ENCODE measurements around the gene VPS16. TPM values are rescaled to one million over a fixed set of nuclear protein-coding genes. Genes with fewer than 3 reads are reported as not detected.

The VPS16 gene
- total and polyA plus RNA-seq, 2 of the 8 experiments (the other 6 are each of a cell fraction or from before 2014, with no cell fraction given) = 23.8 to 25.9 TPM

GRCh38 chr20:2872459-2873009 lies 32.0 kb downstream of the VPS16 start (continued):
- no peak for TF ChIP-seq GTF2F1 (IDR thresholded peaks at IDR 0.05; ENCODE audit: borderline replicate concordance, low read depth, low read length)
